ENCODE measurements around the gene EIF3C.
"Not testable (repeated sequence)": the region's sequence is repeated elsewhere in the genome, so short reads cannot be mapped to it uniquely, and the experiment has no call there.

DNA sequence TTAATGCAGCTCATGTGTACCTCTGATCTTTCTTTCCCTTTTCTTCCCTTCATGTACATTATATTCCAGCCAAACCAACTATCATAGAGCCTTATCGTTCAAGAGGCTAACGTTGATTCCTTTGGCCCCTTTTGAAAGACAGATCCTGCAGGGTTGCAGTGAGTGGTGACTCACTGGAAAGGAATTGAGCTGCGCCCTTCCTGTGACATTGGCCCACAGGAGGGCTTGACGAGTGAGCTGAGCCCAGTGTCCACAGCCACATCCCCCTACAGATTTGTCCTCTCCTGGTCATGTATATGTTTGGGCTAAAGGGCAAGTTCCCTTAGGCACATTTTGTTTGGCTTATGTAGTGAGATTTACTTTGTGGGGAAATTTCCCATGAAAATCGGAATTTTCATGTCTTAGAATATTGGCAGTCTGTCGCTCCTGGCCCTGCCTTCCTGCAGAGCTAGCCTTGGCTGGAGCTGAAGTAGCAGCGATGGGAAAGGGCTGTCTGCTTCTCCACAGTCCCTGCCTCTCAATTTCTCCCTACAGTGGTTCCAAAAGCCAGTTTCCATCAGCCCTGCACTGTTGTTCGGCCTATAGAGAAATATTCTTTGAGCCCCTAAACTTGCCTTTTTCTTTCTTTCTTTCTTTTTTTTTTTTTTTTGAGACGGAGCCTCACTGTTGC lies 21.3 kb downstream of the EIF3C start:
- TF ChIP-seq, protein P1, sequence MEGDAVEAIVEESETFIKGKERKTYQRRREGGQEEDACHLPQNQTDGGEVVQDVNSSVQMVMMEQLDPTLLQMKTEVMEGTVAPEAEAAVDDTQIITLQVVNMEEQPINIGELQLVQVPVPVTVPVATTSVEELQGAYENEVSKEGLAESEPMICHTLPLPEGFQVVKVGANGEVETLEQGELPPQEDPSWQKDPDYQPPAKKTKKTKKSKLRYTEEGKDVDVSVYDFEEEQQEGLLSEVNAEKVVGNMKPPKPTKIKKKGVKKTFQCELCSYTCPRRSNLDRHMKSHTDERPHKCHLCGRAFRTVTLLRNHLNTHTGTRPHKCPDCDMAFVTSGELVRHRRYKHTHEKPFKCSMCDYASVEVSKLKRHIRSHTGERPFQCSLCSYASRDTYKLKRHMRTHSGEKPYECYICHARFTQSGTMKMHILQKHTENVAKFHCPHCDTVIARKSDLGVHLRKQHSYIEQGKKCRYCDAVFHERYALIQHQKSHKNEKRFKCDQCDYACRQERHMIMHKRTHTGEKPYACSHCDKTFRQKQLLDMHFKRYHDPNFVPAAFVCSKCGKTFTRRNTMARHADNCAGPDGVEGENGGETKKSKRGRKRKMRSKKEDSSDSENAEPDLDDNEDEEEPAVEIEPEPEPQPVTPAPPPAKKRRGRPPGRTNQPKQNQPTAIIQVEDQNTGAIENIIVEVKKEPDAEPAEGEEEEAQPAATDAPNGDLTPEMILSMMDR (IDR thresholded peaks at IDR 0.05; ENCODE audit: insufficient read depth, low read depth, low read length): not testable (repeated sequence)
- TF ChIP-seq EZH2 (IDR thresholded peaks at IDR 0.05; ENCODE audit: insufficient read depth, low read length): not testable (repeated sequence)
